IMR-90 (cell line): ENCODE measurements around the gene METTL22.

ENCODE experiments used
- CEBPB ChIP-seq: IDR thresholded peaks from 2 replicates; pipeline ENCODE4 v1.6.1; 2012; ENCODE audit warnings: low read depth, low read length, improper control_type of control experiment
- CTCF ChIP-seq: conservative IDR thresholded peaks from 2 replicates; pipeline ENCODE4 v1.5.1; 2012; ENCODE audit warnings: mild to moderate bottlenecking, low read depth, low read length, improper control_type of control experiment
- FOS ChIP-seq: fragments of 150-350 bp; IDR thresholded peaks from 2 replicates; pipeline ENCODE4 v1.6.1; 2016; ENCODE audit warnings: low read depth, low read length
- MAFK ChIP-seq: IDR thresholded peaks from 2 replicates; pipeline ENCODE4 v1.6.1; 2012; ENCODE audit warnings: low read depth, low read length, improper control_type of control experiment
- MAZ ChIP-seq: IDR thresholded peaks from 2 replicates; pipeline ENCODE4 v1.6.1; 2012; ENCODE audit warnings: low read depth, mild to moderate bottlenecking, low read length, improper control_type of control experiment, moderate library complexity, borderline replicate concordance
- POLR2A ChIP-seq: IDR thresholded peaks from 2 replicates; pipeline ENCODE4 v1.6.1; 2012; ENCODE audit warnings: mild to moderate bottlenecking, low read depth, low read length
- RAD21 ChIP-seq: IDR thresholded peaks from 2 replicates; pipeline ENCODE4 v1.6.1; 2012; ENCODE audit warnings: low read length, improper control_type of control experiment
- RFX5 ChIP-seq: IDR thresholded peaks from 2 replicates; pipeline ENCODE4 v1.8.0; 2012; ENCODE audit warnings: low read depth, mild to moderate bottlenecking, low read length, moderate library complexity
- SMC3 ChIP-seq: fragments of 150-350 bp; IDR thresholded peaks from 2 replicates; pipeline ENCODE4 v1.6.1; 2016; ENCODE audit warnings: low read depth, mild to moderate bottlenecking, antibody characterized with exemption, low read length, moderate library complexity
- USF2 ChIP-seq: fragments of 150-350 bp; IDR thresholded peaks from 2 replicates; pipeline ENCODE4 v1.6.1; 2017; ENCODE audit warnings: mild to moderate bottlenecking, antibody characterized with exemption, low read length, low read depth

GRCh38 chr16:8670014-8670560 lies 48.6 kb downstream of the METTL22 start:
- TF ChIP-seq CTCF (no peak), POLR2A (no peak), SMC3 (no peak), FOS (no peak), CEBPB (no peak), RAD21 (no peak), MAFK (no peak), MAZ (no peak), RFX5 (no peak), USF2 (no peak)
